ENCODE results near the gene CCDC27. TPM values are rescaled to one million over a fixed set of nuclear protein-coding genes. Genes with fewer than 3 reads are reported as not detected.

Gene CCDC27
- total RNA-seq, 1 experiment from 2014 or later = not detected

DNA sequence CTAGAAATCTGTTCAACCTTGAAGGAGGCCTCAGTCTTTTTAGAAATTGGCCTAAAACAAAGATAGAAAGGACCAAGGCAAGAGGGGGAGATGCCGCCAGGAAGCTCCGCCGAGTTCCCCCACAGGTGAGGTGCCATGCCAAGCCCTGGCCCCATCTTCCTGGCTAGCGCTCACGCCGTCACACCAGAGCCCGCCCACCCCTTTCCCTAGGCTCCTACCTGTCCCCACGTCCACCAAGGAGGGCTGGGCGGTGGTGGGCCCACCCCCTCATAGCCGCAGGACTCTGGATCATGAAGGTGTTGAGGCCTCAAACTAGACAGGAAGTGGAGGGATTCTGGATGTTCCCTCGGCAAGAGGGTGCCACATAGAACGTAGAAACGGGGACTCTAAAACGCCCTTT lies 15.5 kb upstream of the CCDC27 start:
- Histone ChIP-seq H3K79me2 (ENCODE audit: low read depth) (no peaks in the 10 kb centered on the region), H3K4me2 (no peak overlapping the region), H3K27me3 (ENCODE audit: insufficient read depth, low read depth) (no peaks in the 10 kb centered on the region), H3F3A (ENCODE audit: insufficient read depth, low read depth) (no peaks in the 10 kb centered on the region), H3K4me3 (no peak overlapping the region), H3K4me1 (replicated peaks; ENCODE audit: insufficient read depth) (no peaks in the 10 kb centered on the region), H3K9me3 (ENCODE audit: insufficient read depth, low read depth) (no peaks in the 10 kb centered on the region), H3K9me2 (ENCODE audit: insufficient read depth) (no peaks in the 10 kb centered on the region), H3K27ac (no peak overlapping the region), H2AFZ (no peak overlapping the region), H3K36me3 (ENCODE audit: low read depth) (no peaks in the 10 kb centered on the region), H4K20me1 (ENCODE audit: insufficient read depth) (no peaks in the 10 kb centered on the region)
- intact Hi-C loops (cut with micrococcal nuclease; ENCODE audit: unreplicated experiment) = no loop called here
- ChIA-PET POLR2A (ENCODE audit: unreplicated experiment) (no interaction called here), CTCF (no interaction called here)
- BruUV-seq (replicated peaks) = no TSS peak
- no peak for TF ChIP-seq CTCF (conservative IDR thresholded peaks at IDR 0.05)
- DNase-seq = no peak

DNA sequence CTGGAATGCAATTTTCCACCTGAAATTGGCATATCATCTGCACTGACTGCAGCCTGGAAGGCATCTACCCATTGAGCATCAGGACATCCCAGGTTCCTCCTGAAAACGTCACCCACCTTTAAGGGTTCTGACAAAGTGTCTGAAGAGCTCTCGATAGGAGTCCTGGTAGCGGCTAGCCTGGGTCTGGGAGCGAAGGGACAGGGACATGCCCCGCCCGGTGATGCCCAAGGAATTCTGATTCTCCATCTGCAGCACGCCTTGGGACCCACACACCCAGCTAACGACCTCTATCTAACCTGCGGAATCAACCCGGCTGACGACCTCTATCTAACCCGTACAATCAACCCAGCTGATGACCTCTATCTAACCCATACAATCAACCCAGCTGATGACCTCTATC lies 13.3 kb upstream of the CCDC27 start:
- H3K27me3 ChIP-seq (ENCODE audit: insufficient read depth, low read depth) = no peaks in the 10 kb centered on the region
- intact Hi-C loops (cut with micrococcal nuclease; ENCODE audit: unreplicated experiment) = no loop called here
- H3K4me2 ChIP-seq = no peak overlapping the region
- no peaks in the 10 kb centered on the region for H3K9me2 ChIP-seq (ENCODE audit: insufficient read depth)
- no peaks in the 10 kb centered on the region for H3F3A ChIP-seq (ENCODE audit: insufficient read depth, low read depth)
- H3K36me3 ChIP-seq (ENCODE audit: low read depth) = no peaks in the 10 kb centered on the region
- no TSS peak for BruUV-seq (replicated peaks)
- no peak overlapping the region for H3K27ac ChIP-seq
- H3K79me2 ChIP-seq (ENCODE audit: low read depth) = no peaks in the 10 kb centered on the region
- no peaks in the 10 kb centered on the region for H3K9me3 ChIP-seq (ENCODE audit: insufficient read depth, low read depth)
- ChIA-PET POLR2A (ENCODE audit: unreplicated experiment) (no interaction called here), CTCF (no interaction called here)
- H3K4me3 ChIP-seq = no peak overlapping the region
- no peaks in the 10 kb centered on the region for H3K4me1 ChIP-seq (replicated peaks; ENCODE audit: insufficient read depth)
- no peak for DNase-seq
- peaks cover 4% of the 10 kb centered on the region for H4K20me1 ChIP-seq (ENCODE audit: insufficient read depth)
- TF ChIP-seq EZH2 (IDR thresholded peaks at IDR 0.05; ENCODE audit: low read depth) (no peak), CTCF (conservative IDR thresholded peaks at IDR 0.05) (no peak)
- no peak overlapping the region for H2AFZ ChIP-seq

DNA sequence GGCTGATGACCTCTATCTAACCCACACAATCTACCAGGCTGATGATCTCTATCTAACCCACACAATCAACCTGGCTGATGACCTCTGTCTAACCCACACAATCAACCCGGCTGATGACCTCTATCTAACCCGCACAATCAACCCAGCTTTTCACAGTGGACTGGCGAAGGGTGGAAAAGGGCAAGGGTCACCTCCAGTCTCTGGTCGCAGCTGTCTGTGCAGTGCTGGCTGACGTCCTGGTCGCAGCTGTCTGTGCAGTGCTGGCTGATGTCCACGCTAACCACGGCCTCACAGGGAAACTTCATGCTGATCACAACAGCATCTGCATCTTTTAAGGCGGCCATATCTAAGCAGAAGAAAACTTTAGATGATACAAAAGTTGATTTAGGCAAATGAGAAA lies 12.2 kb upstream of the CCDC27 start:
- no peak overlapping the region for H3K4me2 ChIP-seq
- ChIA-PET POLR2A (ENCODE audit: unreplicated experiment) (no interaction called here), CTCF (no interaction called here)
- peaks cover 4% of the 10 kb centered on the region for H4K20me1 ChIP-seq (ENCODE audit: insufficient read depth)
- no peaks in the 10 kb centered on the region for H3K36me3 ChIP-seq (ENCODE audit: low read depth)
- DNase-seq = no peak
- H3F3A ChIP-seq (ENCODE audit: insufficient read depth, low read depth) = no peaks in the 10 kb centered on the region
- H3K4me3 ChIP-seq = no peak overlapping the region
- no peaks in the 10 kb centered on the region for H3K79me2 ChIP-seq (ENCODE audit: low read depth)
- intact Hi-C loops (cut with micrococcal nuclease; ENCODE audit: unreplicated experiment) = no loop called here
- H3K9me3 ChIP-seq (ENCODE audit: insufficient read depth, low read depth) = no peaks in the 10 kb centered on the region
- H3K9me2 ChIP-seq (ENCODE audit: insufficient read depth) = no peaks in the 10 kb centered on the region
- no peaks in the 10 kb centered on the region for H3K4me1 ChIP-seq (replicated peaks; ENCODE audit: insufficient read depth)
- no peak overlapping the region for H3K27ac ChIP-seq
- no TSS peak for BruUV-seq (replicated peaks)
- TF ChIP-seq EZH2 (IDR thresholded peaks at IDR 0.05; ENCODE audit: low read depth) = no peak
- no peak for TF ChIP-seq CTCF (conservative IDR thresholded peaks at IDR 0.05)
- H2AFZ ChIP-seq = no peak overlapping the region
- no peaks in the 10 kb centered on the region for H3K27me3 ChIP-seq (ENCODE audit: insufficient read depth, low read depth)

All from PC-9 (cell line).